GM12892 (cell line): ENCODE data around the gene ITGB4. TPM values are rescaled to one million over a fixed set of nuclear protein-coding genes. Genes with fewer than 3 reads are reported as not detected.

Experiments
- DNase-seq: peaks from one replicate; pipeline ENCODE4 v3.0.0; 2011; ENCODE audit not compliant: insufficient read length
- FAIRE-seq: peaks from 2 replicates; lab custom pipeline; 2011; peaks lifted over from hg19 to GRCh38; lab: Jason Lieb, UNC
- POLR2A ChIP-seq: IDR thresholded peaks from 2 replicates; pipeline ENCODE4 v1.6.1; 2011; ENCODE audit warnings: low read depth, low read length, control low read depth
- POLR2AphosphoS5 ChIP-seq: IDR thresholded peaks from 2 replicates; pipeline ENCODE4 v1.6.1; 2011; ENCODE audit warnings: low read depth, low read length, control low read depth
- TAF1 ChIP-seq: IDR thresholded peaks from 2 replicates; pipeline ENCODE4 v1.6.1; 2011; ENCODE audit warnings: low read depth, mild to moderate bottlenecking, control low read depth, low read length, borderline replicate concordance
- polyA plus RNA-seq: library from polyadenylated mRNA; unstranded; fragments of >200 nt; gene quantifications from one replicate; pipeline ENCODE4 v1.2.1, GENCODE V29; 2012; ENCODE audit warnings: missing spikeins, inconsistent platforms; ENCODE audit not compliant: missing spikeins

Gene ITGB4
- polyA plus RNA-seq: 1.1 TPM

- DNase-seq (peak; percentile 74), FAIRE-seq (no peak)
- no peak for TF ChIP-seq TAF1
- no peak for TF ChIP-seq POLR2AphosphoS5
- no peak for TF ChIP-seq POLR2A
Observed at GRCh38 chr17:75720656-75721462, at the start of gene ITGB4. Gene ITGB4, plus strand, starts transcription at chr17:75721459. Its CDS starts 3,245 bp downstream, at chr17:75724704.

- FAIRE-seq (no peak), DNase-seq (no peak)
- TF ChIP-seq TAF1: no peak
- TF ChIP-seq POLR2A: no peak
- TF ChIP-seq POLR2AphosphoS5: no peak
Observed at GRCh38 chr17:75672011-75672410, 49.2 kb upstream of the ITGB4 start.

GRCh38 chr17:75673487-75673886 is 47.8 kb upstream of the ITGB4 start:
- FAIRE-seq (no peak), DNase-seq (no peak)
- TF ChIP-seq TAF1: no peak
- no peak for TF ChIP-seq POLR2A
- no peak for TF ChIP-seq POLR2AphosphoS5

DNA sequence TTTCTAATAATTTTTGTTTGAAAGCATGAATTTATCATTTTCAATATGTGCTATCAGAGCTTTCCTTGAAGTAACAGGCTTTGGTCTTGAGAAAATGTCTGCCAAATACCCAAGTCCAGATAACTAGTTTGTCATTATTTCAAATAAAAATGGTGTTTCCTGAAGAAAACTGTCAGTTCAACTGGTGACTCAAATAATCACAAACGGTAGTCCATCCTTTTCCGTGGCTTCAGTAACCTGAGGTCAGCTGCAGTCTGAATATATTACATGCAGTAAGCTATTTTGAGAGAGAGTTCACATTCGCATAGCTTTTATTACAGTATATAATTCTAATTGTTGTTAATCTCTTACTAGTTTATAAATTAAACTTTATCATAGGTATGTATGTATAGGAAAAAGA is 44.8 kb upstream of the ITGB4 start:
- FAIRE-seq (no peak), DNase-seq (no peak)
- TF ChIP-seq POLR2AphosphoS5 (no peak), TAF1 (no peak)

GRCh38 chr17:75679706-75680211 is 41.5 kb upstream of the ITGB4 start:
- TF ChIP-seq POLR2AphosphoS5: no peak
- FAIRE-seq (no peak), DNase-seq (no peak)

DNA sequence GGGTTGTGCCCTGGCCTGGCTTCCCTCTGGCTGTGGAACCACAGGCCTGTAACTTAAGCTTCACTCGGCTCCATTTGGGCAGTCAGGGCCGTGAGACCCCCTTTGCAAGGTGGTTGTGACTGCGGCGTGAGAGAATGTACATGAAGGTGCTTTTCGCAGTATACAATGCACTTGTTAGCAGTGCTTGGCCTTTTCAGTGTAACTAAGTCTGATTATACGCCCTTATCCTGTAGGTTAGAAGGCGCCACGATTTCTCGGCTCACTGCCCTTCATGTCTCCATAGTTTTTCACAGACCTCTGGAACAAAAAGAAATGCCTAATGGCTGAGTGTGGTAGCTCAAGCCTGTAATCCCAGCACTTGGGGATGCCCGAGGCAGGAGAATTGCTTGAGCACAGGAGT is 40.8 kb upstream of the ITGB4 start:
- FAIRE-seq: no peak
- no peak for TF ChIP-seq POLR2AphosphoS5
- no peak for TF ChIP-seq TAF1
- TF ChIP-seq POLR2A: no peak
- no peak for DNase-seq

GRCh38 chr17:75681289-75681688 is 40.0 kb upstream of the ITGB4 start:
- TF ChIP-seq POLR2A: no peak
- no peak for TF ChIP-seq TAF1
- TF ChIP-seq POLR2AphosphoS5: no peak
- FAIRE-seq (no peak), DNase-seq (no peak)

- FAIRE-seq (no peak), DNase-seq (no peak)
- TF ChIP-seq POLR2AphosphoS5 (no peak), POLR2A (no peak), TAF1 (no peak)
Observed at GRCh38 chr17:75683583-75683982, 37.7 kb upstream of the ITGB4 start.

- no peak for FAIRE-seq
- DNase-seq: no peak
Observed at GRCh38 chr17:75684249-75684648, 37.0 kb upstream of the ITGB4 start.

DNA sequence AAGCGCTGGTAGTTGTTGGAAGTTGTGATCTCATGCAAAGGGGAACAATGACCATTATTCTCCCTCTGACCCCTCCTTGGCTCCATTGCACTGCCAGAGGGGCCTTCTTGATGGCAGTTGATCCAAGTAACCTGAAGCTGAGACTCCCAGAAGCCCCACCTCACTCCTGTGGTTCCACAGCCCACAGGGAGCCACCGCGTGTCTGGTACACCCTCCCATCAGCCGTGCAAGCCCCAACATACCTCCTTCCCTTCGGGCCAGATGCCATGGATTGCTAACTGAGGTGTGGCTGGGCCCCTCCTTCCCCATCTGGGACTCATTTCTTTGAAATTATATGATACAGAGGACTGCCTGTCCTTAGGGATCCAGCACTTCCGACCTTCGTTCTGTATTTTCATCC is 36.3 kb upstream of the ITGB4 start:
- no peak for DNase-seq

More at GRCh38 chr17:75684249-75684648, 37.0 kb upstream of the ITGB4 start:
- TF ChIP-seq POLR2A (no peak), POLR2AphosphoS5 (no peak), TAF1 (no peak)

GRCh38 chr17:75685499-75685898 is 35.8 kb upstream of the ITGB4 start:
- FAIRE-seq (no peak), DNase-seq (no peak)
- no peak for TF ChIP-seq TAF1
- no peak for TF ChIP-seq POLR2A
- TF ChIP-seq POLR2AphosphoS5: no peak

More for the DNA sequence above, 36.3 kb upstream of the ITGB4 start:
- TF ChIP-seq POLR2AphosphoS5: no peak
- no peak for FAIRE-seq

GRCh38 chr17:75688209-75688825 is 32.9 kb upstream of the ITGB4 start:
- DNase-seq (no peak), FAIRE-seq (peak; percentile 27)
- TF ChIP-seq POLR2AphosphoS5 (no peak), POLR2A (no peak), TAF1 (no peak)
